HCT116 (cell line): ENCODE data around the gene FGF22. TPM values are rescaled to one million over a fixed set of nuclear protein-coding genes. Genes with fewer than 3 reads are reported as not detected.

Source experiments
- ATAC-seq: fragments of 200-7000 bp; cut with Tn5 transposase; 2 replicates; pipeline ENCODE4 v1.9.1; 2020; ENCODE audit warnings: mild to moderate bottlenecking, moderate library complexity
- BruUV-seq: library from RNA; stranded (reverse); fragments of 400-500 nt; replicated peaks from 2 replicates; lab custom pipeline; 2021; lab: Mats Ljungman, UMichigan
- CTCF ChIA-PET: fragments of 300-600 bp; sonication (Branson Sonifier 250); formaldehyde crosslinking; loops from one replicate; lab custom pipeline; 2021; ENCODE audit warnings: antibody characterized with exemption; lab: Charles Lee
- POLR2A ChIA-PET: fragments of 300-600, 350-600 bp; sonication (Branson Sonifier 250); formaldehyde crosslinking; loops from one replicate; lab custom pipeline; 2021; ENCODE audit warnings: antibody characterized with exemption; lab: Charles Lee
- RAD21 ChIA-PET, 2 experiments: fragments of 300-600 bp; sonication (Branson Sonifier 250); formaldehyde crosslinking; loops; one replicate each; lab custom pipeline; 2023; ENCODE audit warnings: low total read pairs in 2 of 2; ENCODE audit not compliant: uncharacterized antibody in 2 of 2, unreplicated experiment in 2 of 2, low non-redundant PET in 1 of 2; lab: Charles Lee
- DNase-seq: peaks from one replicate; pipeline ENCODE4 v3.0.0-alpha.2; 2010; ENCODE audit warnings: low read depth, low spot score
- H2AFZ ChIP-seq: fragments of 200-600 bp; shearing (Covaris generic), sonication (generic); 2 replicates; pipeline ENCODE4 v1.6.1; 2017; ENCODE audit warnings: low read depth, mixed run types, mixed read lengths, antibody characterized with exemption, low read length; ENCODE audit not compliant: poor library complexity, severe bottlenecking
- H3K27ac ChIP-seq: 2 replicates; pipeline ENCODE4 v1.5.1; 2012; ENCODE audit warnings: low read depth, low read length
- H3K27me3 ChIP-seq: fragments of 200-600 bp; sonication (generic); 2 replicates; pipeline ENCODE4 v1.6.1; 2016; ENCODE audit warnings: mixed run types, low read length, mixed read lengths; ENCODE audit not compliant: insufficient read depth
- H3K36me3 ChIP-seq, 2 experiments: fragments of 200-500 bp in 1 of 2; fragments of 200-600 bp in 1 of 2; sonication (Bioruptor generic) in 1 of 2; sonication (generic) in 1 of 2; 2 replicates each; pipeline versions ENCODE4 v1.5.1 to v1.6.1; 2014 to 2016; ENCODE audit warnings: low read length in 2 of 2, inconsistent platforms in 1 of 2, mixed read lengths in 1 of 2, mixed run types in 1 of 2; ENCODE audit not compliant: insufficient read depth in 2 of 2, control insufficient read depth in 1 of 2
- H3K4me1 ChIP-seq, 2 experiments: fragments of 200-600 bp in 1 of 2; sonication (generic) in 1 of 2; 2 replicates each; pipeline versions ENCODE4 v1.5.1 to v1.6.1; 2012 to 2017; ENCODE audit warnings: low read length in 2 of 2, inconsistent platforms in 1 of 2, mild to moderate bottlenecking in 1 of 2, mixed read lengths in 1 of 2, mixed run types in 1 of 2, moderate library complexity in 1 of 2; ENCODE audit not compliant: insufficient read depth in 2 of 2, control insufficient read depth in 1 of 2
- H3K4me2 ChIP-seq: fragments of 200-600 bp; sonication (generic); 2 replicates; pipeline ENCODE4 v1.6.1; 2017; ENCODE audit warnings: mixed run types, low read length, mixed read lengths
- H3K4me3 ChIP-seq, 2 experiments: fragments of 200-600 bp in 1 of 2; sonication (generic) in 1 of 2; replicated peaks in 1 of 2; 2 replicates each; pipeline ENCODE4 v1.5.1; 2011 to 2016; ENCODE audit warnings: low read length in 2 of 2, control low read depth in 1 of 2, low read depth in 1 of 2, mild to moderate bottlenecking in 1 of 2, mixed read lengths in 1 of 2, mixed run types in 1 of 2
- H3K79me2 ChIP-seq: fragments of 200-600 bp; sonication (generic); 2 replicates; pipeline ENCODE4 v1.6.1; 2017; ENCODE audit warnings: mild to moderate bottlenecking, mixed run types, low read length, moderate library complexity, mixed read lengths; ENCODE audit not compliant: insufficient read depth
- H3K9ac ChIP-seq: fragments of 200-600 bp; sonication (generic); 2 replicates; pipeline ENCODE4 v1.6.1; 2016; ENCODE audit warnings: low read length, mixed read lengths
- H3K9me2 ChIP-seq: fragments of 200-600 bp; sonication (generic), shearing (Covaris generic); 2 replicates; pipeline ENCODE4 v1.6.1; 2017; ENCODE audit warnings: mixed run types, mild to moderate bottlenecking, moderate library complexity; ENCODE audit not compliant: insufficient read depth
- H3K9me3 ChIP-seq, 2 experiments: fragments of 200-500 bp in 1 of 2; fragments of 200-600 bp in 1 of 2; sonication (Bioruptor generic) in 1 of 2; sonication (generic) in 1 of 2; 2 replicates each; pipeline ENCODE4 v1.6.1; 2014 to 2017; ENCODE audit warnings: low read length in 2 of 2, mixed read lengths in 2 of 2, inconsistent platforms in 1 of 2, low read depth in 1 of 2, mild to moderate bottlenecking in 1 of 2, mixed run types in 1 of 2, moderate library complexity in 1 of 2; ENCODE audit not compliant: control insufficient read depth in 1 of 2, insufficient read depth in 1 of 2
- H4K20me1 ChIP-seq: fragments of 200-600 bp; sonication (generic), shearing (Covaris generic); 2 replicates; pipeline ENCODE4 v1.6.1; 2017; ENCODE audit warnings: mixed run types, mild to moderate bottlenecking, moderate library complexity; ENCODE audit not compliant: insufficient read depth
- CBX3 ChIP-seq: IDR thresholded peaks from 2 replicates; pipeline ENCODE4 v1.6.1; 2012; ENCODE audit warnings: low read depth
- CEBPB ChIP-seq: IDR thresholded peaks from 2 replicates; pipeline ENCODE4 v1.6.1; 2012; ENCODE audit warnings: low read depth
- CTCF ChIP-seq, 3 experiments: fragments of 200-600 bp in 1 of 3; sonication (generic) in 1 of 3; IDR thresholded peaks in 2 of 3; conservative IDR thresholded peaks in 1 of 3; 2 replicates each; pipeline ENCODE4 v1.5.1; 2012 to 2017; ENCODE audit warnings: low read depth in 2 of 3, low read length in 2 of 3, antibody characterized with exemption in 1 of 3, borderline replicate concordance in 1 of 3, control low read depth in 1 of 3, mild to moderate bottlenecking in 1 of 3, mixed read lengths in 1 of 3, mixed run types in 1 of 3, moderate library complexity in 1 of 3; ENCODE audit not compliant: insufficient read depth in 1 of 3
- EGR1 ChIP-seq: IDR thresholded peaks from 2 replicates; pipeline ENCODE4 v1.6.1; 2012; ENCODE audit warnings: low read depth
- ELF1 ChIP-seq: IDR thresholded peaks from 2 replicates; pipeline ENCODE4 v1.6.1; 2012; ENCODE audit warnings: low read depth, borderline replicate concordance
- EZH2 ChIP-seq: fragments of 200-600 bp; sonication (generic); IDR thresholded peaks from 2 replicates; pipeline ENCODE4 v1.6.1; 2017; ENCODE audit warnings: antibody characterized with exemption, mixed run types
- FOSL1 ChIP-seq: IDR thresholded peaks from 2 replicates; pipeline ENCODE4 v1.6.1; 2012; ENCODE audit warnings: low read depth
- JUND ChIP-seq: IDR thresholded peaks from 2 replicates; pipeline ENCODE4 v1.6.1; 2012
- MAX ChIP-seq: IDR thresholded peaks from 2 replicates; pipeline ENCODE4 v1.6.1; 2012
- POLR2A ChIP-seq: IDR thresholded peaks from 2 replicates; pipeline ENCODE4 v1.7.0; 2011; ENCODE audit warnings: borderline replicate concordance; ENCODE audit not compliant: insufficient read depth, insufficient read length; ENCODE audit errors: extremely low read depth
- POLR2AphosphoS5 ChIP-seq: IDR thresholded peaks from 2 replicates; pipeline ENCODE4 v1.6.1; 2011; ENCODE audit warnings: mild to moderate bottlenecking, low read depth, low read length, moderate library complexity
- RAD21 ChIP-seq: IDR thresholded peaks from 2 replicates; pipeline ENCODE4 v1.6.1; 2012; ENCODE audit warnings: low read depth, mild to moderate bottlenecking
- REST ChIP-seq: IDR thresholded peaks from 2 replicates; pipeline ENCODE4 v1.6.1; 2012; ENCODE audit warnings: low read depth
- SRF ChIP-seq: IDR thresholded peaks from 2 replicates; pipeline ENCODE4 v1.6.1; 2012; ENCODE audit warnings: low read depth
- TCF7L2 ChIP-seq: IDR thresholded peaks from 2 replicates; pipeline ENCODE4 v1.7.0; 2011; ENCODE audit warnings: borderline replicate concordance, inconsistent platforms; ENCODE audit not compliant: insufficient read depth, insufficient read length; ENCODE audit errors: extremely low read depth
- ZNF274 ChIP-seq: fragments of 200-500 bp; sonication (Bioruptor generic); IDR thresholded peaks from 2 replicates; pipeline ENCODE4 v1.6.1; 2014; ENCODE audit warnings: mild to moderate bottlenecking, low read depth, low read length, inconsistent platforms
- intact Hi-C: fragments of 100-400 bp; cut with micrococcal nuclease; formaldehyde crosslinking; loops from 2 replicates; pipeline ENCODE4 v1.10.0; 2022
- total RNA-seq: library from RNA; stranded (reverse); gene quantifications from one replicate; pipeline ENCODE4 v1.2.1, GENCODE V29; 2021; ENCODE audit not compliant: unreplicated experiment
- TF ChIP-seq, protein P1 (sequence below): IDR thresholded peaks from 2 replicates; pipeline ENCODE4 v1.6.1; 2011; ENCODE audit warnings: mild to moderate bottlenecking, low read length, moderate library complexity; ENCODE audit not compliant: insufficient replicate concordance; ENCODE audit errors: extremely low read depth

FGF22 gene
- total RNA-seq, 1 experiment from 2014 or later, result 1.5 TPM

GRCh38 chr19:648305-648704, 8.6 kb downstream of the FGF22 start (continued):
- TF ChIP-seq POLR2A, result no peak
- TF ChIP-seq CEBPB, result no peak

DNA sequence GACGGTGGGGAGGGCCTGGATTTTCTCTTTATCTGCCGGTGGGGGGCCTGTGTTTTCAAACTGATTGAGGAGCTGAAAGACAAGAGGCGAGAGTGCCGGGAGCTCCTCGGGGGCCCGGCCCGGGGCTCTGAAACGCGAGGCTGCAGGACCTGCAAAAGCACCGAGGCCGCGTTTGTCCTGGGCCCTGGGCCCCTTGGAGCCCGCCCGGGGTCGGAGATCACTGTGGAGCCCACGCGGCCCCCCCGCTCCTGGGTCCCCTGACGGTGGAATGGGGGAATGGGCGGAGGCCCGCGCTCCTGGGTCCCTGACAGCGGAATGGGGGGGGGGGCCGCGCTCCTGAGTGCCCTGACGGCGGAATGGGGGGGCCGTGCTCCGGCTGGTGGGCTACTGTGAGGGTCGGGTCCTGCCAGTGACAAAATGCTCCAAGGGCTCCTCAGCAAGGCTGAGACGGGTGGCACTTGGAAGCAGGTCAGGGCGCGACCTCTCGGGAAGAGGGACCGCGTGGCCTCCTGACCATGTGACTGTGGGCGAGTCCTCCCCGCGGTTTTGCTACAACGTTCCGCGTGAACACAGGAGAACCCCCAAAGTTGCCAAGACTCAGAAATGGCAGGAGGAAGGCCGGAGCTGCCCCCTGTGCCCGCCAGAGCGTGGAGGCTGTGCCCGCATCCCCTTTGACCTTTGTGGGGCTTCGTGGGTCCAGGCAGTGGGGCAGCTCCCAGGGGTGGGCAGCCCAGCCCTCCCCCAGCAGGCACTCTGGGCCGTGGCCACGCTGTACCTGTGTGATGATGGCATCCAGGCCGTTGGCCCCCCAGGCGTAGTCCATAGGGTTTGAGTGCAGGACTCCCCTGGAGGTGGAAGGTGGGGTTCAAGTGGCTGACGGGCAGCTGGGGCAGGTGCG, 9.5 kb downstream of the FGF22 start:
- intact Hi-C loops, result no loop called here
- Histone ChIP-seq H3K27ac (no peak overlapping the region), H3K9me2 (no peaks in the 10 kb centered on the region), H3K4me3 (no peak overlapping the region), H3K36me3 (peaks cover 11 to 45% of the 10 kb centered on the region in 2 experiments), H4K20me1 (no peaks in the 10 kb centered on the region), H3K9me3 (no peaks in the 10 kb centered on the region), H3K4me1 (no peaks in the 10 kb centered on the region), H3K9ac (no peak overlapping the region), H2AFZ (no peak overlapping the region), H3K27me3 (no peaks in the 10 kb centered on the region), H3K4me2 (no peak overlapping the region), H3K79me2 (peaks cover 43% of the 10 kb centered on the region)
- ATAC-seq (no peak), DNase-seq (no peak)
- ChIA-PET CTCF (no interaction called here), POLR2A (no interaction called here), RAD21 (no interaction called here)
- no TSS peak for BruUV-seq
- no peak for TF ChIP-seq JUND
- TF ChIP-seq MAX, result no peak
- TF ChIP-seq SRF, result no peak
- TF ChIP-seq POLR2A, result no peak
- no peak for TF ChIP-seq CEBPB
- TF ChIP-seq REST, result no peak
- TF ChIP-seq CBX3, result no peak
- TF ChIP-seq RAD21, result no peak
- no peak for TF ChIP-seq EZH2
- TF ChIP-seq FOSL1, result no peak
- no peak for TF ChIP-seq ZNF274
- no peak for TF ChIP-seq POLR2AphosphoS5
- no peak for TF ChIP-seq TCF7L2
- TF ChIP-seq, protein P1, sequence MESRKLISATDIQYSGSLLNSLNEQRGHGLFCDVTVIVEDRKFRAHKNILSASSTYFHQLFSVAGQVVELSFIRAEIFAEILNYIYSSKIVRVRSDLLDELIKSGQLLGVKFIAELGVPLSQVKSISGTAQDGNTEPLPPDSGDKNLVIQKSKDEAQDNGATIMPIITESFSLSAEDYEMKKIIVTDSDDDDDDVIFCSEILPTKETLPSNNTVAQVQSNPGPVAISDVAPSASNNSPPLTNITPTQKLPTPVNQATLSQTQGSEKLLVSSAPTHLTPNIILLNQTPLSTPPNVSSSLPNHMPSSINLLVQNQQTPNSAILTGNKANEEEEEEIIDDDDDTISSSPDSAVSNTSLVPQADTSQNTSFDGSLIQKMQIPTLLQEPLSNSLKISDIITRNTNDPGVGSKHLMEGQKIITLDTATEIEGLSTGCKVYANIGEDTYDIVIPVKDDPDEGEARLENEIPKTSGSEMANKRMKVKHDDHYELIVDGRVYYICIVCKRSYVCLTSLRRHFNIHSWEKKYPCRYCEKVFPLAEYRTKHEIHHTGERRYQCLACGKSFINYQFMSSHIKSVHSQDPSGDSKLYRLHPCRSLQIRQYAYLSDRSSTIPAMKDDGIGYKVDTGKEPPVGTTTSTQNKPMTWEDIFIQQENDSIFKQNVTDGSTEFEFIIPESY, result no peak
- TF ChIP-seq EGR1, result no peak
- no peak for TF ChIP-seq CTCF (IDR thresholded peaks at IDR 0.05 in 2 of 3, conservative IDR thresholded peaks at IDR 0.05 in 1 of 3; ENCODE audit: borderline replicate concordance in 1 of 3, insufficient read depth in 1 of 3, low read depth in 2 of 3, low read length in 2 of 3)
- no peak for TF ChIP-seq ELF1
